T-helper 2 cell (primary cell): ENCODE measurements around the gene PRSS2.
"Not testable (repeated sequence)": the region's sequence is repeated elsewhere in the genome, so short reads cannot be mapped to it uniquely, and the experiment has no call there.

ENCODE experiments used
- DNase-seq, 5 experiments: peaks; one replicate each; pipeline versions ENCODE4 v3.0.0 to v3.0.0-alpha.2; 2012 to 2022

Gene PRSS2

GRCh38 chr7:142759433-142759832, 11.3 kb upstream of the PRSS2 start:
- DNase-seq: no peak

GRCh38 chr7:142760071-142760642, 10.6 kb upstream of the PRSS2 start:
- DNase-seq: no peak

DNA sequence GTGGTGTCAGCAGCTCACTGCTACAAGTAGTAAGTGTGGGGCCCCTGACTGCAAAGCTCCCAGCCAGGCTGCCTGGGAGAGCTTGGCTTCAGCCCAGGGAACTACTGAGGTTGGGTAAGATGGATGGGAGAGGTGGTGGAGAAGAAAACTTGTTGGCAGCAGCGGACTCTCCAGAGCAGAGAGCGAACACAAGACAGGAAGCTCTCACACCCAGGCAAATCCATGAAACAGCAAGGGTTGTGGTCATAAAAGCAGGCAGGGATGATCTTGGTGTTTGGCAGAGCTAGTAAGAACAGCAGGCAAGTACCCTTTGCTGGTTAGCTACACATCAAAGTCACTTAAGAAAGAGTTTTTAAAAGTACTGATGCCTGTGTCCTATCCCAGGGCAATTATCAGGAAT, 9.2 kb upstream of the PRSS2 start:
- not testable (repeated sequence) for DNase-seq

- DNase-seq: no peak
Measured at GRCh38 chr7:142762104-142762503, 8.7 kb upstream of the PRSS2 start.

- no peak for DNase-seq
Measured at GRCh38 chr7:142767451-142767850, 3.3 kb upstream of the PRSS2 start.

GRCh38 chr7:142767861-142768260, 2.9 kb upstream of the PRSS2 start:
- DNase-seq: no peak

- not testable (repeated sequence) for DNase-seq
Measured at GRCh38 chr7:142768885-142769284, 1.9 kb upstream of the PRSS2 start.

DNA sequence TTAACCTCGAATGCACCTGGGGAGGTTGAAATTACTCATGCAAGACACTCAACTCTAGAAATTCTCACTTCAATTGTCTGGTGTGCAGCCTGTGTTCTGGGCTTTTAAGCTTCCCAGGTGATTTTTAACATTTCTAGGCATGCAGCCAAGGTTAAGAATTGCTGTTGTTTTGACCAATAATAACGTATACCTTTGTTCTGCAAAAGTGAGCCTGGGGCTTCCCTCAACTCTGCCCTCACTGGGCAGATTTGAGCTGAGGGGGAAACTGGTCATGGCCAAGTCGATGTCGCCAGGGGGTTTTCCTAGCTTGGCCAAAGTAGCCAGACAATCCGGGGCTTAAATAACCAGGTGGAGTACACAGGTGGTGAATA, 568 bp downstream of the PRSS2 start:
- peak in 1 of 5 experiments; percentile 55 for DNase-seq

DNA sequence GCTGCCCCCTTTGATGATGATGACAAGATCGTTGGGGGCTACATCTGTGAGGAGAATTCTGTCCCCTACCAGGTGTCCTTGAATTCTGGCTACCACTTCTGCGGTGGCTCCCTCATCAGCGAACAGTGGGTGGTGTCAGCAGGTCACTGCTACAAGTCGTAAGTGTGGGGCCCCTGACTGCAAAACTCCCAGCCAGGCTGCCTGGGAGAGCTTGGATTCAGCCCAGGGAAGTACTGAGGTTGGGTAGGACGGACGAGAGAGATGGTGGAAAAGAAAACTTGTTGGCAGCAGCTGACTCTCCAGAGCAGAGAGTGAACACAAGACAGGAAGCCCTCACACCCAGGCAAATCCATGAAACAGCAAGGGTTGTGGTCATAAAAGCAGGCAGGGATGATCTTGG, 1.3 kb downstream of the PRSS2 start:
- DNase-seq: no peak

- no peak for DNase-seq
Measured at GRCh38 chr7:142772673-142773072, 1.9 kb downstream of the PRSS2 start.

- no peak for DNase-seq
Measured at GRCh38 chr7:142773230-142773629, 2.5 kb downstream of the PRSS2 start.

GRCh38 chr7:142773937-142774744, 3.4 kb downstream of the PRSS2 start:
- DNase-seq: no peak

GRCh38 chr7:142774826-142775225, 4.1 kb downstream of the PRSS2 start:
- no peak for DNase-seq

DNA sequence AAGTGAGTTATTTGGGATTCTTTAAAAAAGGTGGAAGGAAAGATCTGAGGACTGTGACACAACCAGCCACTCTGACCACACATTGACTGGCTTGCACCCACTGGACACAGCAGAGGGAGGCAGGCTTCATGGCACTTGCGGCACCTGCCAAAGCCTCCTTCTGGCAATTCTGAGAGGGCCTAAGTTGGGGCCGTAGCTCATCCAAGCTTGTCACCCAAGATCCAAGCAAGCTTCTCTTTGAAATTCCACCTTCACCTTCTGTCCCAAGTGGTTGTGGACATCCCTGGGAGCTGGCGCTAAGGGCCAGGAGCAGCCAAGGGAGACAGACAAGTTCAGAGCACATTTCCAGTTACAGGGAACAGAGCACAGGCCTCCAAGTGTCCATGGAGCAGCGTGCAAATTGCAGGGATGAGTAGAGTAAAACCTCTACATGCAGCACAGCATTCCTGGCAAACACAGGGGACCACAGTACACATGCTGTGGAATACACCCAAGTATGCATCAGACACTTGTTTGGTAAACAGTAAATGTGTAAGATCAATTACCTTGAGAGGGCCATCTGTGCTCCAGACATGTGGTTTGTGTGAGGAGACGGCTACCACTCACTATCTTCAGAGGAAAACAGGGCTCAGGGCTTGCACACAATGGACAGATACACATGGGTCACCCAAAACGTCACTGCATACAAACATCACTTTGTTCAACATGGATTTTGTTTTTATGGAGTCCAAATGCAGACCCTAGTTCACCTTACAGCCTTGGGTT, 4.8 kb downstream of the PRSS2 start:
- DNase-seq: not testable (repeated sequence)

- DNase-seq: no peak
Measured at GRCh38 chr7:142776206-142776844, 5.6 kb downstream of the PRSS2 start.

DNA sequence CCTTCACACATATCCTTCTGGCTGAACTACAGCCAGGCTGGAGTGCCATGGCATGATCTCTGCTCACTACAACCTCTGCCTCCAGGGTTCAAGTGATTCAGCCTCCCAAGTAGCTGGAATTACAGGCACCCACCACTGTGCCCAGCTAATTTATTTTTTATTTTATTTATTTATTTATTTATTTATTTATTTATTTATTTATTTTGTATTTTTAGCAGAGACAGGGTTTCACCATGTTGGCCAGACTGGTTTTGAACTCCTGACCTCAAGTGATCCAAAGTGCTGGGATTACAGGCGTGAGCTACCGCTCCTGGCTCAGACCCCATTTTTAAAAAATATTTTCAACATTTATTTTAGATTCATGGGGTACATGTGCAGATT, 6.1 kb downstream of the PRSS2 start:
- not testable (repeated sequence) for DNase-seq

DNA sequence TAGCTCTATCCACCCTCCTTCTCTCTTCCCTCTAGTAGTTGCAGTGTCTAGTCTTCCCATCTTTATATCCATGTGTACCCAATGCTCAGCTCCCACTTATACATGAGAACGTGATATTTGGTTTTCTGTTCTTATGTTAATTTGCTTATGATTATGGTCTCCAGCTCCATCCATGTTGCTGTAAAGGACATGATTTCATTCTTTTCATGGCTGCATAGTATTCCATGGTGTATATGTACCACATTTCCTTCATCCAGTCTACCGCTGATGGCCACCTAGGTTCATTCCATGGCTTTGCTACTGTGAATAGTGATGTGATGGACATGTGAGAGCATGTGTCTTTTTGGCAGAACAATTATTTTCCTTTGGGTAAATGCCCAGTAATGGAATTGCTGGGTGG, 6.5 kb downstream of the PRSS2 start:
- no peak for DNase-seq

DNA sequence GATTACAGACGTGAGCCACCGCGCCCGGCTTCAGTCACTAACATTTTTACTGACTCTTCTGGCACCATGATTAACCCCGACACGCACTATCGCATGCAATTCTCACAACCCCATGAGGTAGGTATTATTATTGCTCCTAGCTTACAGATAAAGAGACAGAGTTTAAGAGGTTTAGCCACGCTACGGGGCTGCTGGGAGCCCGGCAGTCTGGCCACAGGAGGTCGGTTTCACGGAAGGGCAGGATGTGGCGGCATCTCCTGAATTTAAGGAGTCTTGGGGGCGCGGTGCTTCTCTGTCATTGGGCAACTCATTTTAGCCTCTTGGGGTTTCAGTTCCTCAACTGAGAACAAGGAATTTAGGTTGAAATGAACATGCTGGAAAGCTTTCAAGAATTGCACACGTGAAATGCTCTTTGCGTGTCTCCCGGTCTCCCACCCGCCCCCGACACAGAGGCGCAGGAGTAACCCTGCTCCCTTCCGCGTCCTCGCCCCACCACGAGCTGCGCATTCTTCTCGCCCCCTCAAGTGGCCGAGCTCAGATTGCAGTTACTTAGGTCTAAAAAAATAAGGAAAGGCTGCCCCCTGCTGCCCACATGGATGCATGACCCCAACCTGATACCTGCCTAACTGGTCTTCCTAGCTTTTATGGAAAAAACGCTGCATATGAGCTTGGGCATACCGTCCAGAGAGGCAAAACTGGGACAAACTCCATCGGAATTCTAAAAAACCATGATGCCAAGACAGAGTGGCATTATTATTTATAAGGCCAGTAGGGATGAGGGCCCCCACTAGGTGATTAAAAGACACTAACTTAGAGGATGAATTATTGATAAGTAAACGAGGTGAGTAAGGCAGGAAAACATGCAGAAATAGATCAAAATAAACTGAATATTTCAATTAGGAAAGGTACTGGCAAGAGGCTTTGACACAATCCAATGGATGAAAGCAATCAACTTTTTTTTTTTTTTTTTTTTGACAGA, 12.4 kb downstream of the PRSS2 start:
- peak; percentile 43 to 88 (median 68) for DNase-seq

DNA sequence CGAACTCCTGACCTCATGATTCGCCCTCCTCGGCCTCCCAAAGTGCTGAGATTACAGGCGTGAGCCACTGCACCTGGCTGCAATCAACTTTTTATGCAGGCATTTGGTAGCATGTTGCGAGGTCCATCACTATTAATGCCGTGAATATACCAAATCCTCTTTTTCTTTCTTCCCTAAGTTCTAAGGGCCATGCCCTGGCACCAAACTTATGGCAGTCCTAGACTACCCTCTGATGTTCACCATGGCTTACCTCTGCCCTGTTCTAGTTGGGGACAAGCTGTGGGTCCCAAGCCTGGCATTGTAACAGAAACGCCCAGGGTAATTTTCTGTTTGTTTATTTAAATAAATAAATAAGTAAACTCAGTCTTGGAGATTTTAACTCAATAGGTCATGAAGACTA, 13.3 kb downstream of the PRSS2 start:
- DNase-seq: peak in 1 of 5 experiments; percentile 25

GRCh38 chr7:142784716-142785115, 13.9 kb downstream of the PRSS2 start:
- DNase-seq: peak in 2 of 5 experiments; percentile 35 to 68

GRCh38 chr7:142785841-142786250, 15.1 kb downstream of the PRSS2 start:
- DNase-seq: peak; percentile 44 to 95 (median 80)
